Sciatic nerve (tissue), 2 donors: ENCODE measurements around the gene SPINK2. TPM values are rescaled to one million over a fixed set of nuclear protein-coding genes. Genes with fewer than 3 reads are reported as not detected.

ENCODE experiments used
- ATAC-seq: fragments of 200-7000 bp; cut with Tn5 transposase; one replicate; pipeline ENCODE4 v1.9.1; 2020; ENCODE audit warnings: mild to moderate bottlenecking, moderate library complexity
- DNase-seq: peaks from one replicate; pipeline ENCODE4 v3.0.0-alpha.2; 2020; ENCODE audit warnings: low spot score
- intact Hi-C: fragments of 100-400 bp; cut with DNase I; formaldehyde crosslinking; loops from one replicate; pipeline ENCODE4 v1.14.2; 2022
- total RNA-seq: library from RNA; stranded (reverse); fragmentation: NEBNext Ultra II Directional; extraction: Animal tissue kit (Norgen Biotek cat#: 25700); gene quantifications from one replicate; pipeline ENCODE4 v1.2.1, GENCODE V29; 2021
- donor health status: DM: no; HTN: no; CAD: no.
- donor health status: DM: no; HTN: no; CAD: no.

Gene SPINK2, protein sequence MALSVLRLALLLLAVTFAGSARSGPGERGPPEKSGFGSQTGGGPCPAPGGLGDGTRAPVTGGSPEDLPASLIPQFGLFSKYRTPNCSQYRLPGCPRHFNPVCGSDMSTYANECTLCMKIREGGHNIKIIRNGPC
- not detected for total RNA-seq

DNA sequence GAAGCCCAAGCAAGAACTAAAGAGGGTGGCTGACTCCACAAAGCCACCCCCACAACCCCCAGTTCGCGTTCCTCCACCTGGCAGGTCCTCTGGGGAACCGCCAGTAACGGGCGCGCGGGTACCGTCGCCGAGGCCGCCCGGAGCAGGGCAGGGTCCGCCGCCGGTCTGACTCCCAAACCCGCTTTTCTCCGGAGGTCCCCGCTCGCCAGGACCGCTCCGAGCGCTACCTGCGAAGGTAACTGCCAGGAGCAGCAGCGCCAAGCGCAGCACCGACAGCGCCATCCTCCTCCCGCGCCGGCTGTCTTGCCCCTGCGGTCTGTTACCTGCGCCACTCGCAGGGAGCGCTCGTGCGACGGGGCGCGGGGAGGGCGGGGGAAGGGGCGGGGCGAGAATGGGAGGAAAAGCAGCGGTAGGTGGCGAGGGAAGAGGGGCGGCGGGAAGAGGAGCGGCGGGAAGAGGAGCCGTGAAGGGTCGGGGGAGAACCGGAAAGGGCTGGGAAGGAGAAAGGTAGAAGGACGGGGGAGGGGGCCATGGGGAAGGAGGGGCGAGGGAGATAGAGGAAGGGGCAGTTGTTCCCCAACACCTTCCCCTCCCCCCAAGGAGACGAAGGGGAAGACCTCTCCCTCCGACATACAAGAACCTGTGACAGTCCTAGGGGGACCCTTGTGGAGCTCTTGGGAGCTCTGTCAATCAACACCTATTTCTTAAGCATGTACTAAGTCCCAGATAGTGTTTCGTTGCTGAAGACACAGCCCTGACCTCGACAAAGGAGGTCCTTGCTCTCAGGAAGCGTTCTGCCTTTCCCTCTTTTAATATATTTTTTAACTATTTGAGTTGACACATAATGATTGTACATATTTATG, at the start of gene SPINK2:
SPINK2 (minus strand) TSS at position 321 of the 863 bp plus-strand sequence; CDS start at position 282, 39 bp downstream.
- ATAC-seq (no peak), DNase-seq (no peak)

DNA sequence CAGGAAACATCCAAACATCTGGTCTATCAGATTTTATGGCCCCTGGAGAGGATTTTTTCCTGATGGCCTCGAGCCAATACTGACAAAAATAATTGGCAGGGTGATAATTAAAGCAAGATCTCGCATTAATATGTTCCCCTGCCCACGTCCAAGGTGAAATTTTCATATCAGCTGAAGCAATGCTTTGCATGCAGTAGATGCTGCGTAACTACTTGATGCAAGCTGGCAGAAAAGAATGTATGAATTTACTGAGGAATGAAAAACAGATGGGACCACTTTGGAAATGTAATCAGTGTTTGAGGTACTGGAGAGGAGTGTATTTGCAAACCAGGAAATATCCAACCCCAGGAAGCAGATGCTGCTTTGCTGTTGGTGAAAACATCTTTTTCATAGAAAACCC, 49.4 kb upstream of the SPINK2 start:
- intact Hi-C loops = no loop called here
- DNase-seq = no peak
- peak; percentile 32 for ATAC-seq

More for the DNA sequence above, at the start of gene SPINK2:
- intact Hi-C loops = no loop called here

DNA sequence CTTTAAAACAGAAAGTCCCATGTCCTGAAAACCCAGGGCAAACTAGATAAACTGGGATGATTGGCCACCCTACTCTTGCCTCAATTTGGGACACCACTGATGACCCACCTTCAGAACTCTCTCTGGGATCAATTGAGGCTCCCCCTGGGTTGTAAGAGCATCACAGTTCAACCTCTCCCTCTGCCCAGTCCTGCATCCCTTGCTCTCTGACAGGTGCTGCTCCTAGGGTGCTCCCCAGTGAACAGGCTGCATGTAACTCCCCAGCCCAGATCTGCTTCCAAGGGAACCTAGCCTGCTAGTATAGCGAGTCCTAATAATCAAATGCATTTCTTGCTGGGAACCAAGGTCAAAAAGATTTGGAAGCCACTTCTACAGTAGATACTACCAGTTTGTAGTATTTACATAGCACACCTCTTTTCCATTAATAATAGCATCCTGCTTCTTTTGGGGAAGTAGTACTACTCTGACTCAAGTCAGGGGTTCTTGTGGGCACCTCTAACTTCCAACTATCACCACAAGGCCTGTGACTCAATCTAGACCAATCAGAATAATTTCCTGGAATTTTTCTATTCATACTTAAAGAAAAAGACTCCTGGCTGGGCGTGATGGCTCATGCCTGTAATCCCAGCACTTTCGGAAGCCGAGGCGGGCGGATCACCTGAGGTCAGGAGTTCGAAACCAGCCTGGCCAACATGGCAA, 42.1 kb upstream of the SPINK2 start:
- DNase-seq = no peak
- intact Hi-C loops = no loop called here
- ATAC-seq = no peak

DNA sequence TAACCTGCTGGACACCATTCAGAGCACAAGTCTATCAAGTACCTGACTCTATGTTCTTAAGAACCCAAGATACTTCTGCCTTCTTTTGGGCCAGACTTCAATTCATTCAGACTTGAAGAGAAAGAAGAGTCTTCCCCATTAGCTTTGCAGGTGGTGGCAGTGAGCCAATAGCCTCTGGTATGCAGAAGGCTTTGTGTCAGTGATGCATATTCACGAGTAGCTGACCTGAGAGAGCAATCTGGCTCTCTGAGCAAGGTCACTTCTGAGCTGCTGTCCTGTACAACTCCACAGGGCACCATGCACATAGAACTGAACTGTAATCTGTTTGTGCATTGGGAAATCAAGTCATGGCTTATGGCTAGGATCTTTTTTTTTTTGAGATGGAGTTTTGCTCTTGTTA, 39.9 kb upstream of the SPINK2 start:
- no peak for DNase-seq
- intact Hi-C loops = no loop called here
- ATAC-seq = no peak

DNA sequence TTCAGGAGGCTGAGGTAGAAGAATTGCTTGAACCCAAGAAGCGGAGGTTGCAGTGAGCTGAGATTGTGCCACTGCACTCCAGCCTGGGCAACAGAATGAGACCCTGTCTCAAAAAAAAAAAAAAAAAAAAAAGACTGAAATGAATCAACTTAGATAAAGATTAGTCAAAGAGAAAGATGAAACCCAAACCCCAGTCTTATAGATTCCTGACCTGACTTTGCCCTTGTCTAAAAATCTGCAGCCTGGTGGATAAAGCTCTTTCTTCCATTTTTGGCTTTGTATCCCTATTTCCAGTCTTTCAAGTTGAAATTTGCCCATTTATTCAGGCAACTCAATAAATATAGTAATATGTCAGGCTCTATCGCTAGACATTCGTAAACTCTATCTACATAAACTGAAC, 39.3 kb upstream of the SPINK2 start:
- DNase-seq (no peak), ATAC-seq (no peak)
- intact Hi-C loops = no loop called here

DNA sequence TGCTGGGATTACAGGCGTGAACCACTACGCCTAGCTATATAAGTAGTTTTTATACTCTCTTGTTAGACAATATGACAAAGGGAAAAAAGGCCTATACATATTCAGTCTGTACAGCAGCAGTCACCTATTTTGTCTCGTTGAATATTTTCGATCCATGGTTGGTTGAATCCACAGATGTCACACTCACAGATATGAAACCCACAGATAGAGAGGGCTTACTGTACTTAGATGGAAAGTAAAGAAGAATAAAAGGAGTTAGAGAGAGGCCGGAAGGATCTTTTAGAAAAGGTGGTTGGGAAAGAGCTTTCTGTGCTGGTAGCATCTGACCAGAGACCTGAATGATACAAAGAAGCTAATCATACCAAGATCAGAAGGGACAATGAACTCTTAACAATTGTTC, 38.3 kb upstream of the SPINK2 start:
- ATAC-seq = no peak
- intact Hi-C loops = no loop called here

DNA sequence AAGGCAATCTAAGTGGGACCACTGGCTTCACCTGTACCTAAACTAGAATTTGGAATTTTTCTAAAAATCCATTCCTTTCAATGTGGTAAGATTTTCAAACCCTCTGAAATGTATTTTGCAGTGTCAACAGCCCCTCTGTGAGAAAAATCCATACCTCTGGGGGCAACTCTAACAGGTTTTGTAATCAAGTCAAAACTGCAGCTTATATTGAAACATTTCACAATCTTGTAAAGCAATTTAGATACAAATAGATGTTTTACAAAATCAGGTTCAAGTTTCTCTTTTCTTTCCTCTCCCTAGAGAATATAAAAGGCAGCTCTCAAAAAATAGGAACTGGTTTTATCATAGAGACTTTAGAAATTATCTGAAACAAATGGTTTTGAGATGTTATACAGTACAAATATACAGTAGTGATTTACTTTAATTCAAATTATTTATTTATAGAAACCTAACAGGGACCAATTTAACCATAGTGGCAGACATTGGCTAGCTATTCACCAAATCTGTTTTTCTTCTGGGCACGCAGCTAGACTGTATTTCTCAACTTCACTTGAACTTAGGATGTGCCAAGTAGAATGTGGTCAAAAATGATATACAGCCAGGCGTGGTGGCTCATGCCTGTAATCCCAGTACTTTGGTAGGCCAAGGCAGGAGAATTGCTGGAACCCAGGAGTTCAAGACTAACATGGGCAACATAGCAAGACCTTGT, 36.3 kb upstream of the SPINK2 start:
- DNase-seq (no peak), ATAC-seq (peak; percentile 66)
- intact Hi-C loops = no loop called here

More for the DNA sequence above, 38.3 kb upstream of the SPINK2 start:
- no peak for DNase-seq

DNA sequence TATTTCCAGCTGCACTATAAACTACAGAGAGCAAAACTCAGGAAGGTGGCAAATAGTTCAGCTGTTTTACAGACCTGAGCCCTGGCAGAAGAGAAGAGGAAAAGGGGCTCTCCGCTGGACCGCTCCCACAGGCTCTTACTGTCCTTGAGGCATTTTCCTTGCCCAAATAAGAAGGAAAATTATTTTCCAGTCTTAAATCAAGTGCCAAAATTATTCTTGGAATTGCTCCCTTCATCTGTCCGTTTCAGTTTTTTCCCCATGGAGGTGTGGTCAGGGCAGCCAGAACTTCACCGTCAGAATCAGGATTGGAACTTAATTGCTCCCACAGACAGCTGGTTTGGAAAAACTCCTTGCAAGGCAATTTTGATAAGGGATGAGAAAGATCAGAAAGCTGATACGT, 35.2 kb upstream of the SPINK2 start:
- DNase-seq = no peak
- intact Hi-C loops = no loop called here
- peak; percentile 56 for ATAC-seq

DNA sequence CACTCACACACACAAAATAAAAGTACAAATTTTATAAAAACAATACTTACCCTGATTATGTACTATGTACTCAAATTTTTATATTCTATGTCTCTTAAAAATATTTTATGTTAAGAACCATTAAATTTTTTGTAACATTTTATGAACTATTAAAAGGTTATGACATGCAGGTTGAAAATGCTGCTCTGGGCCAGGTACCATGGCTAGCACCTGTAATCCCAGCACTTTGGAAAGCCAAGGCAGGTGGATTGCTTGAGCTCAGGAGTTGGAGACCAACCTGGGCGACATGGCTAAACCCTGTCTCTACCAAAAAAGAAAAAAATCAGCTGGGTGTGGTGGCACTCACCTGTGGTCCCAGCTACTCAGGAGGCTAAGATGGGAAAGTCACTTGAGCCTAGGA, 29.4 kb upstream of the SPINK2 start:
- DNase-seq (no peak), ATAC-seq (no peak)
- intact Hi-C loops = no loop called here

DNA sequence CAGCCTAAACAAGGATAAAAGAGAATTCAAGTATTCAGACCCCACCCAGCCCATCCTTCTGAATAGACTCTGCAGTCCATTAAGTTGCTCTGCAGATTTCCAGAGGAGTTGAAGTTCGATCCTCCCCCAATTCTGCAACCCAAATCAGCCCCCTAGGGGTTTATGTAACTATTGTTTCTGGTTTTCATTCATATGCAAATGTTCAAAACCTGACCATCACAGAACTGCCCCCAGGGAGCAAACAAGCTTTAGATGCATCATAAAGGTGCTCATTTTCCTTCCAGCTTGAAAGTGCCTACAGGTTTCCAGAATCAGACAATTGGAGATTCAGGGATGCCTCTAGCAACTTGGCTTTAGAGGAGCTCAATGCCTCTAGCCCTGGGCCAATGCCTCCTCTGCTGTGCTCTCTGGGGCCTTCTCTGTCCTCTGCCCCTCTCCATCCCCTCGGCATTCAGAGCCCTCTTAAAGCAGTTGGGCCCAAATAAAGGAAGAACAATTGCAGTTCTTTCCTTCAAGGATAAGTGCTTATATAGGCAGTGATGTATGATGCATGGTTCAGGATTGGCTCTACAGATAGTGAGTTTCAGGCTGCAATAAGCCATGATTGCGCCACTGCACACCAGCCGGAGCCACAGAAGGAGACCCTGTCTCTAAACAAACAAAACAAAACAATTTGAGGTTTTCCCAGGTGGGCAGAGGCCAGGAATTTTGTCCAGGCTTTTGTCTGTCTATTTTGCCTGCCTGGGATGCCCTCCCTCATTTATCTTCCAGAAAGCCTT, 23.5 kb upstream of the SPINK2 start:
- DNase-seq = no peak
- intact Hi-C loops = no loop called here

DNA sequence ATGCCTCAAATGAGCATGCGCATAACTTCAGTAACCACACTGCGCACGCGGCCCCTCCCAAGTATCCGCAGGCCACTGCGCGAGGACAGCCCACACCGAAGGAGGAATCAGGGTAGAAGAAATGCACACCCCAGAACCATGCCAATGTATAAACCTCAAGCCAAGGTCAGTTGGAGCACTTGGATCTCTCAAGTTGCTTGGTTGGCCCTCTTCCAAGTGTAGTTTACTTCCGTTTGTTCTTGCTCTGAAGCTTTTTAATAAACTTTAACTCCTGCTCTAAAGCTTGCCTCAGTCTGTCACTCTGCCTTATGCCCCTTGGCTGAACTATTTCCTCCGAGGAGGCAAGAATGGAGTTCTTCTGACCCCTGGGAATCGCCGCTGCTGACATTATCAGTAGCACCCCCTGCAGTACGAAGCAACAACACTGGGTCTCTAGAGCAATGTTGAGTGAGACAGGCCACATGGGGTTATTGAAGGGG, 22.0 kb upstream of the SPINK2 start:
- intact Hi-C loops = no loop called here

More for the DNA sequence above, 23.5 kb upstream of the SPINK2 start:
- ATAC-seq = no peak

DNA sequence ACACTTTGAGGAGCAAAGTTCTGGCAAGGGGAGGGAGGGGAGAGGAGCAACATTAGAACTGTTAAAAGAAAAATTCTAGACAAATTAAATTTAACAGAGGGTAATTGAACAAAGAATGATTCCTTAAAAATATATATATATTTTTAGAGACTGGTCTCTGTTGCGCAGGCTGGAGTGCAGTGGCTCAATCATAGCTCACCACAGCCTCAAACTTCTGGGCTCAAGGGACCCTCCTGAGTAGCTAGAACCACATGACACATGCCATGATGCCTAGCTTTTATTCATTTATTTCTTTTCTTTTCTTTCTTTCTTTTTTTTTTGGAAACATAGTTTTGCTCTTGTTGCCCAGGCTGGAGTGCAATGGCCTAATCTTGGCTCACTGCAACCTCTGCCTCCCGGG, 19.1 kb upstream of the SPINK2 start:
- no peak for DNase-seq
- intact Hi-C loops = no loop called here
- ATAC-seq = no peak

More for the DNA sequence above, 22.0 kb upstream of the SPINK2 start:
- DNase-seq = no peak
- peak; percentile 44 for ATAC-seq

DNA sequence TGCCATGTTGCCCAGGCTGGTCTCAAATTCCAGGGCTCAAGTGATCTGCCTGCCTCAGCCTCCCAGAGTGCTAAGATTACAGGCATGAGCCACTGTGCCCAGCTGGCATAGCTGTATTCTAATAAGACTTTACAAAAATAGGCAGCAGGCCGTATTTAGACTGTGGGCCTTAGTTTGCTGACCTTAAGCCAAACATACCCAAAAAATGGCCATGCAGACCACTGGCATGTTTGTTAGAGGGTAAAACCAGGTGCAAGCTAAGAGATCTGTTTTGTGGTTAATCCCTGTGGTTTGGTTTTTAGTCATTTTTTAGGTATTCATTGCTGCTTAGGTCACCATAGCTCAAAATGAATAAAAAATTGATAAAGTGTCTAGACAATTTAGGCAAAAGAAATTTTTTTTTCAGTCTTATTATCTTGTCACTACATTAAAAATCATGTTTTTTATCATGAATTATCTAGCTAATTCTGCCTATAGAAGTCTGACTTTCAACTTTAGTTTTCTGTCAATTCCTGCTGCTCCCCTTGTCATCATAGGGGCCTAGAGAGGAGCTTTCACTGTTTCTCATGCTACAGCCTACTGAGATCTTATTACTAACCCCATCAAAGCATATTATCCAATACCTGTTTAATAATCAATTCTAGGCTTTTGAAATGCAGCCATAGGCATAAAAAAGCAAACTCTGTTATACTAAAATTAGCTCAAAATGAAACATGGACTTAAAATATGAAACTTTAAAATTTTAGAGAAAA, 7.5 kb upstream of the SPINK2 start:
- intact Hi-C loops = no loop called here
- ATAC-seq = no peak
- DNase-seq = no peak

DNA sequence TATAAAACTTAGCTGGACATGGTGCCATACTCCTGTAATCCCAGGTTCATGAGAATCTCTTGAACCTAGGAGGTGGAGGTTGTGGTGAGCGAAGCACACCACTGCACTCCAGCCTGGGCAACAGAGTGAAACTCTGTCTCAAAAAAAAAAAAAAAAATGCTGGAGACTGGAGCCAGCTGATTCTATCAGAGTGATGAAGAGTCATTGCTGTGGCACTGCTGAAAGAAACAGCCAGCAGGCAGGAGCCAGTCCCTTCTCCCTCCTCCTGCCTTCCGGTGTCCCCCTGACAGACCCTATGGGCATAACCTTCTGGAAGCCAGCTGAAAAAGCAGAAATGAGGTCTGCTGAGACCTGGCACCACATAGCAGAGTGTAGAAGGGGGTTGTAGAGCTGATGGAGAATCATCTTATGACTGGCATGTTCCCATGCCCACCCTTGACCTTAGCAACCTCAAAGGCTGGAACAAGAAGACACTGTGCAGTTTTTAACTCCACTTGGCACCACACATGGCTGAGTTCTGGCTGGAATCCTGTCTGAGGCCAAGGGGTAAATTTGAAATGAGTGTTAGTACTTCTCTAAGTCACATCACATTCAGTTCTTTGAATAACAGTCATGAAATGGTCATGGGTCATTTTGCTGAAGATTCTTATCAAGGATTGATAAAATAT, 2.6 kb upstream of the SPINK2 start:
- intact Hi-C loops = no loop called here
- no peak for ATAC-seq
- no peak for DNase-seq

DNA sequence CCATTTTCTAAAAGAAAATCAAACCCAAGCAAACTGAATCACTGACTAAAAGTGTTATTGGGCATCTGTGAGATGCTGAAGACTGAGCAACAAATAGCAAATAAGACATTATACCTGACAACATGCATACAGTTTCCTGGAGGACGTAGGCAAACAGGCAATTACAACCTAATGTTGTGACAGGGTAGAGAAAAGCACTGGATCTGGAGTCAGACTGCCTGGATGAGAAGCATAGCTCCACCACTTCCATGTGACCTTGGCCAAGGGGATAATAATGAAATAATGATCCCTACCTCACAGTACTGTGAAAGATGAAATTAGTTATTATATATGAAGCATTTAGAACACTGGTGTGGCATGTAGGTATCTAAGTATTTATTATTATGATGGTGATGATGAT, 2.7 kb downstream of the SPINK2 start:
- DNase-seq (no peak), ATAC-seq (no peak)
- intact Hi-C loops = no loop called here

DNA sequence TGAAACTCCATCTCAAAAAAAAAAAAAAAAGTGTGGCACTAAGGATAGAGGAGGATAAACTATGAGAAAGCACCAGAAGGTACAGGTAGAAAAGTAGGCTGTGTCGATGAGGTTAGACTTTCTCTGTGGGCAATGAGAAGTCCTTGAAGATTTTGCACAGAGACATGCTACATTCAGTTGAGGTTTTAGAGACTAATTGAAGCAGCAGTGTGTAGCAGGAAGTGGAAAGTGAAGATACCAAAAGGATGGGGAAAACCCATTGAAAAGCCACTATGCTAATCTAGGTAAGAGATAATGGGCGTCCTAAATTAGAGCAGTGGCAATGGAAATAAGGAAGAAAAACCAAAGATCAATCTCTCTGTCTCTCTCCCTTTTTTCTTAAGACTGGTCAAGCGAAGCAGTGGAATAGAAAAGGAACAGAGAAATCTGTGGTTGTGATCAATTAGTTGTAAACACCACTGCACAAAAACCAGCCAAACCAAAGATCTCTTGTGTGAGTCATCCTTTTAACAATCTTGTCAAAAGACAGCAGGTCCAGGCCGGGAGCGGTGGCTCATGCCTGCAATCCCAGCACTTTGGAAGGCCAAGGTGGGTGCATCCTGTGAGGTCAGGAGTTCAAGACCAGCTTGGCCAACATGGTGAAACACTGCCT, 3.5 kb downstream of the SPINK2 start:
- DNase-seq (no peak), ATAC-seq (no peak)
- intact Hi-C loops = no loop called here

DNA sequence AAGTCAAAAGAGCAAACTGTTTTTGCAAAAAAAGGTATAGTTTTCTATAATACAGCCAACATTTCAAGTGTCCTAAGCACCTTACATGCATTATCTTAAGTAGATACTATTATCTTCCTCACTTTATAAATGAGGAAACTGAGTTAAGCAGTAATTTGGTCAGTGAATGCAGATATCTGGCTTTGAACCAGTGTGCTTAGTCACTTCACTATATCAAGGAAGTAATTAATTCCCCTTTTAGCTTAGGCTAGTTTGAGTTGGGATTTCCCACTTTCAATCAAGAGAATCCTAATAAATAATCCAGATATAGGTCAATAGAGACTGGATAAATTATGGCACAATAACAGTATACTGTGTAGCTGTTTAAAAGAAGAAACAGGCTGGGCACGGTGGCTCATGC, 14.8 kb downstream of the SPINK2 start:
- intact Hi-C loops = no loop called here
- DNase-seq (no peak), ATAC-seq (no peak)
